Adrenal gland (tissue), 5 donors: ENCODE measurements around the gene APLF.

Source experiments
- POLR2A ChIP-seq, 2 donors: fragments of 450-650 bp; IDR thresholded peaks; one replicate each; pipeline ENCODE4 v1.6.1; 2017; ENCODE audit warnings: antibody characterized with exemption in 2 of 2, mild to moderate bottlenecking in 2 of 2, moderate library complexity in 1 of 2
- TF ChIP-seq, protein P1 (sequence below), 6 experiments: fragments of 450-650 bp in 4 of 6; fragments of 200-600 bp in 2 of 6; sonication (generic) in 1 of 6; IDR thresholded peaks; 1 replicate in 5 of 6; 2 replicates in 1 of 6; pipeline versions ENCODE4 v1.5.1 to v1.8.0; 2016 to 2021; ENCODE audit warnings: antibody characterized with exemption in 6 of 6, mild to moderate bottlenecking in 2 of 6, moderate library complexity in 1 of 6
- donor health status: DM: no; HTN: no; CAD: no.

DNA sequence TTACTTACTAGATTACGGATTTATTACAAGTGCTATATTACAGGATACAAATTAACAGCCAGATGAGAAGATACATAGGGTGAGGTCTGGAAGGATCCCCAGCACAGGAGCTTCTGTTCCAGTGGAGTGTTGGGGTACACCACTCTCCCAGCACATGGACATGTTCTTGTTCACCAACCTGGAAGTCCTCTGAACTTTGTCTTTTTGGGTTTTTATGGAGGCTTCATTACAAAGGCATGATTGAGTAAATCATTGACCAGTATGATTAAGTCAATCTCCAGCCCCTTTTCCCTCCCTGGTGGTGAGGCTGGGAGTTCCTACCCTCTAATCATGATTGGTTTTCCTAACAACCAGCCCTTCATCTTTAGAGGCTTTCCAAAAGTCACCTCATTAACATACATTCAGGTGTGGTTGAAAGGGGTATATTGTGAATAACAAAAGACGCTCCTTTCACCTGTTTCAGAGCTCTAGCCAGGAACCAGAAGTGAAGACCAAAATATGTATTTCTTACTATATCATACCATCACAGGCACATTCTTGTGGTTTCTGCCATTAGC lies 38.3 kb downstream of the APLF start:
- TF ChIP-seq POLR2A (IDR thresholded peaks at IDR 0.05), result no peak
- TF ChIP-seq, protein P1, sequence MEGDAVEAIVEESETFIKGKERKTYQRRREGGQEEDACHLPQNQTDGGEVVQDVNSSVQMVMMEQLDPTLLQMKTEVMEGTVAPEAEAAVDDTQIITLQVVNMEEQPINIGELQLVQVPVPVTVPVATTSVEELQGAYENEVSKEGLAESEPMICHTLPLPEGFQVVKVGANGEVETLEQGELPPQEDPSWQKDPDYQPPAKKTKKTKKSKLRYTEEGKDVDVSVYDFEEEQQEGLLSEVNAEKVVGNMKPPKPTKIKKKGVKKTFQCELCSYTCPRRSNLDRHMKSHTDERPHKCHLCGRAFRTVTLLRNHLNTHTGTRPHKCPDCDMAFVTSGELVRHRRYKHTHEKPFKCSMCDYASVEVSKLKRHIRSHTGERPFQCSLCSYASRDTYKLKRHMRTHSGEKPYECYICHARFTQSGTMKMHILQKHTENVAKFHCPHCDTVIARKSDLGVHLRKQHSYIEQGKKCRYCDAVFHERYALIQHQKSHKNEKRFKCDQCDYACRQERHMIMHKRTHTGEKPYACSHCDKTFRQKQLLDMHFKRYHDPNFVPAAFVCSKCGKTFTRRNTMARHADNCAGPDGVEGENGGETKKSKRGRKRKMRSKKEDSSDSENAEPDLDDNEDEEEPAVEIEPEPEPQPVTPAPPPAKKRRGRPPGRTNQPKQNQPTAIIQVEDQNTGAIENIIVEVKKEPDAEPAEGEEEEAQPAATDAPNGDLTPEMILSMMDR (IDR thresholded peaks at IDR 0.05), result no peak
